SH-SY5Y (cell line): Measurements from ENCODE around the gene ZNF780B.

ENCODE experiments used
- GATA2 ChIP-seq: IDR thresholded peaks from 2 replicates; pipeline ENCODE4 v1.6.1; 2011; ENCODE audit warnings: mild to moderate bottlenecking, low read depth, low read length
- GATA3 ChIP-seq: IDR thresholded peaks from 2 replicates; pipeline ENCODE4 v1.6.1; 2011; ENCODE audit warnings: low read depth, mild to moderate bottlenecking, low read length, moderate library complexity

The ZNF780B gene

DNA sequence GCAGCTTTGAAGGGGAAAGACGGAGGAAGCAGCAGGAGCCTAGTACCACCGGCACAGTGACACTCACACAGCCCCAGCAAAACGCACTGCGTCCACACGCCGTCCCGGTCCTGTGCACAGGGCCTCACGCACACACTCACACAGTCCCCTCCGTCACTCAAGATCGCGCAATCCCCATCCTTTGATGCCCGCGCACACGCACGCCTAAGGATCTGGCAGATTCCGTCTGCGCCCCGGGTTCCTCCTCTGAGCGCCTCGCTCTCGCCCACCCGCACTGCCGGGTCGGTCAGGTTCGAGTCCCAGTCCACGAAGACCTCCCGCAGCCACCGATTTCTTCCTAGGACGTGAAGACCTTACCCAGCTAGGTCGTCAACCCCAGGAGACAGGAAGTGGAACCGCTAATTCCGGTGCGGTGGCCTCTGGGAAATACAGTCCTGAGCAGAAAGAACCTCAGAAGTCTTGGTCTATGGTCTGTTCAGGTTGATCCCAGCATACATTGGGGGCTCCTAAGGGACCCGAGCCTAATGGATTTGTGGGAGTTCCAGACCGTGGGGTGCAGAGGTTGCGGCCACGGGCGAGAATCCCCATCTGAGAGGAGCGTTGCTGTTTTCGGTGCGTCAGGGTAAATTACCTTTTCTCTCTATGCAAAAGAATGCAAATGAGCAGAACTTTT lies at the start of gene ZNF780B:
TSS of gene ZNF780B (minus strand) at position 400 of the 673 bp plus-strand sequence. CDS start 5,899 bp downstream, outside the sequence.
- TF ChIP-seq GATA2 (no peak), GATA3 (no peak)

DNA sequence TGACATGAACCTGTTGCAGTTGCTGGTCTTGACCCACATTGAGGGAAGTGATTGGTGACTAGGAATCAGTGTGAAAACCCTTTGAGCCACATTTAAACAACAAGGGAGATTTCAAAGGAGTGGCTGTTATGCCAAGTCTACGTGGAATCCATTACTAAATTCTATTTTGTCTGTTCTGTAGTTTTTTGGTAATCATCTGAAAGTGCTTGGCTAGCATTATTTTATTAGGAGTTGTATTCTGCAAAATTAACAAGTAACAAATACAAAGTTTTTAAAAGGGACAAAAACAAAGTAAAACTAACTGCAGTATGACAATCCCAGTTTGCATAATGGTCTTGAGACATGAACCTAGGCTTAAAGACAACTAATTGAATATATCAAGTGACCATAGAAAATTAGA lies 48.7 kb upstream of the ZNF780B start:
- no peak for TF ChIP-seq GATA2

DNA sequence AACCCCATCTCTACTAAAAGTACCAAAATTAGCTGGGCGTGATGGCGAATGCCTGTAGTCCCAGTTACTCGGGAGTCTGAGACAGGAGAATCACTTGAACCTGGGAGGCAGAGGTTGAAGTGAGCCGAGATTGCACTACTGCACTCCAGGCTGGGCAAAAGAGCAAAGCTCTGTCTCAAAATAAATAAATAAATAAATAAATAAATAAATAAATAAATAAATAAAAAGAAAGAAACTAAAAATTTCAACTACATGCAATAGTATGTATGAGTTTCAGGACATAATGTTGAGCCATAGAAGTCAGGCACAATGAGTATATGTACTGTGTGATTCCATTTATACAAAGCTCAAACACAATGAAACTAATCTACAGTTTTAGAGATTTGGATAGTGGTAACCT lies 47.6 kb upstream of the ZNF780B start:
- TF ChIP-seq GATA2 = no peak
- TF ChIP-seq GATA3 = no peak

DNA sequence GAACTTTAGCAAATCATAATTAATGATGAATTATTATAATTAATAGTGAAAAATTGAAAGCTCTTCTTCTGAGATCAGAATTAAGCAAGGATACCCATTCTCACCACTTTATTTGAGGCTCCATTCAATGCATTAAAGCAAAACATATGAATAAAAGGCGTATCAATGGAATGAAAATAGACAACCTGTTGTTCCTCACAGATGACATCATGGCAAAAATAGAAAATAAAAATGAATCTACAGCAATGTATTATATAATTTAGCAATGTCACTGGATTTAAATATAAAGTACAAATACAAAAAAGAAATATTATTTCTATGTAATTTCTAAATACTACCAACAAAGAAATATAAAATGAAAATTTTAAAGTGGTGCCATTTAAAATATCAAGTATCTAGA lies 45.8 kb upstream of the ZNF780B start:
- no peak for TF ChIP-seq GATA2
- no peak for TF ChIP-seq GATA3

DNA sequence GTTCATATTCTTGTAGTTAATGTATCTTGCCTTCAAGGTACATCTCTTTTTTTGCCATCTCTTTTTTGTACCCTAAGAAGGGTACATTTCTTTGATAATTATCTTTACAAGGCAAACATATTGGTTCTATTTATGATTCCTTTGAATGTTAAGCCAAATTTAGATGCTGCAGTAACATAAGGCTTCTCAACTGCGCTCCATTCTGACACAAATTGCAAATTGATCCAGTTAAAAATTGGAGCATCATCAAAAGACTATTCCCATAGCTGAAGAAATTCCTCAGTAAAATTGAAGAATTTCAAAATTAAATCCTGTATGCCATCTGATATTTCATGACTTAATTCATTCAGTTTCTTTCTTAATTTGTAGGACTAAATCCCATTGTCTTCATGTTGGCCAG lies 37.4 kb upstream of the ZNF780B start:
- TF ChIP-seq GATA2 = no peak
- no peak for TF ChIP-seq GATA3

DNA sequence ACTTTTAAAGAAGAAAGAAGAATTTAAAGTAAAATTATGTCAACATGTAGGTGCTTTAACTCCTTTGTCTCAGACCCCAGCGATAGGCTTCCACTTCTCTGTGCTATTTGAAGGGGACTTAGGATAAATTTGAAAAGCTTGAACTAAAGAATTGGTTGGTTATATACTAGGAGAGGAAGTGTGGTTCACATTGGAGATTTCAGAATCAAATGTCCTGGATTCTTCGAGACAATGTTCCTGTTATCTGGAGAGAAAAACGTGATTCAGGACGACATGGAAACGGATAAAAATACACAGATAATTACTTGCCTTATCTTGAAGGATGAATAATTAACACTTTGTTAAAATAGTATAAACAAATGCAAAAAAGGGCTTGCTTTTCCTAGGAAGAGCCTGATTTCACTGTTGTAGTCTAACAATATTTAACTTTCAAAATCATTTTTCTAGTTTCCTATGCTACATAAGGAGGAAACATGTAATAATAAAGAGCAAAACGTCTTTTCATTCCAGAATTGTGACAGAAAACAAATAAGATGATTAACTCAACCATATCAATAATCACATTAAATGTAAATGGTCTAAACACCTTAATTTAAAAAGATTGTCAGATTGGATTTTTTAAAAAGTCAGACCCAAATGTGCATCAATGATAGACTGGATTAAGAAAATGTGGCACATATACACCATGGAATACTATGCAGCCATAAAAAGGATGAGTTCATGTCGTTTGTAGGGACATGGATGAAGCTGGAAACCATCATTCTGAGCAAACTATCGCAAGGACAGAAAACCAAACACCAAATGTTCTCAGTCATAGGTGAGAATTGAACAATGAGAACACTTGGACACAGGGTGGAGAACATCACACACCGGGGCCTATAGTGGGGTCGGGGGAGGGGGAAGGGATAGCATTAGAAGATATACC lies 35.4 kb upstream of the ZNF780B start:
- TF ChIP-seq GATA3 (no peak), GATA2 (no peak)

DNA sequence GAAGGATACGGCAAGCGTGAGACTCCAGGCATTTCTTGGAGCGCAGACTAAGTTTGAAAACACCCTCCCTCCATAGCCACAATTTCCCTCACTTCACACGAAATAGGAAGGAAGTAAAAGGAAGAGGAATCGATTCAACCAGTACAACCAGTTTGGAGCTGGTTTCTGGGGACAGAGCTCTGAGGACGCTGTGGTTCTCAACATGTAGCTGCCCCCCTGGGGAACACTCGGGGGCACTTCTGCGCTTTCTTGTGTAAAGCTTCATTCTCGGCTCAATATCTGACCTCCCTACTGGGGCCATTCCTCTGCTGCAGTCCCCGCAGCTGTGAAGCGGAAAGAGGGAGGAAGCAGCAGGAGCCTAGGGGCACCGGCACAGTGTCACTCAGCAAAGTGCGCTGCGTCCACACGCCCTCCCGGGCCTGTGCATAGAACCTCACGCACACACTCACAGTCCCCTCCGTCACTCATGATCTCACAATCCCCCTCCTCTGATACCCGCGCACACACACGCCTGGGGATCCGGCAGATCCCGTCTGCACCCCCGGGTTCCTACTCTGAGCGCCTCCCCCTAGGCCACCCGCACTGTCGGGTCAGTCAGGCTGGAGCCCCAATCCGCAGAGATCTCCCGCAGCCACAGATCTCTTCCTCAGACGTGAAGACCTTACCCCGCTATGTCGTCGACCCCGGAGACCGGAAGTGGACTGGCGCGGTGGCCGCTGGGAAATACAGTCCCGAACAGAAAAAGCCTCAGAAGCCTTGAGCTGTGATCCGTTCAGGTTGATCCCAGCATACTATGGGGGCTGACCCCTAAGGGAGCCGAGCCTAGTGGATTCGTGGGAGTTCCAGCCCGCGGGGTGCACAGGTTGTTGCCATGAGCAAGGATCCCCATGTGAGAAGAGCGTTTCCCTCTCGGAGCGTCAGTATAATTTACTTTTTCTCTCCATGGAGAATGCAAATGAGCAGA lies 34.5 kb upstream of the ZNF780B start, which contains the start of gene ZNF780A:
TSS of gene ZNF780A (minus strand) at position 703 of the 964 bp plus-strand sequence. CDS start 6,190 bp downstream, outside the sequence.
- no peak for TF ChIP-seq GATA2

DNA sequence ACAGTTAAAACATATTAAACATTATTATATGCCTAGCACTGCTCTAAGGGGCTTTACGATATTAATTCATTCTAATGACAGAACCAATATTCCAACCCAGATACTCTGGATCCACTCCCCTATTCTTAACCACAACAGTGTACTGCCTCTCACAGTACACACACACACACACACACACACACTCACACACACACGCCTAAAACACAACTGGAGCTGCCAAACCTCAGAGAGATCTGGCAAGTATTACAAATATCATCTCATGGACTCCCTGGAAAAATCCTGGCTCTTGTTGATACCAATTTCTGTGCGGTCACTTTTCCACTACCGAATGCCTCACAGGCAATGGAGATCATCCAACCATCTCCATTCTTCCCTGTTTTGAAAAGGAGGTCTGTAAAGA lies 33.4 kb upstream of the ZNF780B start:
- TF ChIP-seq GATA2 (no peak), GATA3 (no peak)

DNA sequence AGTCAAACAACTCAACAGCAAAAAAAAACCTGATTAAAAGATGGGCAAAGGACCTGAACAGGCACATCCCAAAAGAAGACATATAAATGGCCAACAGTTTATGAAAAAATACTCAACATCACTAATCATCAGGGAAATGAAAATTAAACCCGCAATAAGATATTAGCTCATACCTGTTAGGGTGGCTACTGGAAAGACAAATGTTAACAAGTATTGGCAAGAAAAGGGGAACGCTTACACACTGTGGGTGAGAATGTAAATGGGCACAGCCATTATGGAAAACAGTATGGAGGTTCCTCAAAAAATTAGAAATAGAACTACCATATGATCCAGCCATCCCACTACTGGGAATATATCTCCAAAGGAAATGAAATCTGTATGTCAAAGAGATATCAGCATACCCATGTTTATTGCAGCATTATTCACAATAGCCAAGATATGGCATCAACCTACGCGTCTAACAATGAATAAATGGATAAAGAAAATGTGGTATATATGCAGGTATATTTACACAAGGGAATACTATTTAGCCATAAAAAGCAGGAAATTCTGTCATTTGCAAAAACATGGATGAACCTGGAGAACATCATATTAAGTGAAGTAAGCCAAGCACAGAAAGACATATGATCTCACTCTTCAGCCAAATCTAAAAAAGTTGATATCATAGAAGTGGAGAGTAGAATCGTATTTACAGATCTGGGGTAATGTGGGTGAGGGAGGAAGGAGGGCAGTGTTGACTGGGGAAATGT lies 32.4 kb upstream of the ZNF780B start:
- no peak for TF ChIP-seq GATA3
- no peak for TF ChIP-seq GATA2

DNA sequence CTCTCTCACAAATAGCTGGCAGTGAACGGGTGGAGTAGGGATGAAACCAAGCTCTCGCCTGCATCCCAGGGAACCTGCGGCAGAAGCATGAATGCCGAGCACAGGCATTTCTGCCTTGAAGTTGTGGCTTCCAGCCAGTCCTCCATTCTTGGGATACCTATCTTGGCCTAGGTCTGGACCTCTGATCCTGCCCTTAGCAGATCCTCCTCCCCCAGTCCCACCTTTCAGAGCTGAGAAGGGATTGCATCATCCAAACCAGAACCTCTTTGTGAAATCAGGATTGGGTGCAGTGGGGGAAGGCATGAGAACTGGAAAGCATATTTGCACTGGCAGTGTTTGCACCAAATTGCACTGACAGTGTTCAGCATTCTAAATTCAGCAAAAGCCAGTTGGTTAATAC lies 28.9 kb upstream of the ZNF780B start:
- no peak for TF ChIP-seq GATA3
- TF ChIP-seq GATA2 = no peak

DNA sequence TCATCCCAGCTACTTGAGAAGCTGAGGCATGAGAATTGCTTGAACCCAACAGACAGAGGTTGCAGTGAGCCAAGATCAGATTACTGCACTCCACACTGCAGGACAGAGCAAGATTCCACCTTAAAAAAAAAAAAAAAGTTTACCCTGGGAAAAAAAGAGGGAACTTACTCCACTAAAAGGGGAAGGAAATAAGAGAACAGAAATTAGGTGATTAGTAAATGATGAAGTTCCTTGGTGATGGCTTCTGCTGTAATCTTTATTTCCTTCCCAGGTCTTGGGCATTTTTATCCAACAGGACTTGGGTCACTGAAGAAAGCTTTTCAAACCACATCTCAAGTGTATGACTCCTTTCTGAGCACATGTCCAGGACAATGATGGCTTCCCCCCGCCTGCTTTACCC lies 25.4 kb upstream of the ZNF780B start:
- TF ChIP-seq GATA2 (no peak), GATA3 (no peak)

DNA sequence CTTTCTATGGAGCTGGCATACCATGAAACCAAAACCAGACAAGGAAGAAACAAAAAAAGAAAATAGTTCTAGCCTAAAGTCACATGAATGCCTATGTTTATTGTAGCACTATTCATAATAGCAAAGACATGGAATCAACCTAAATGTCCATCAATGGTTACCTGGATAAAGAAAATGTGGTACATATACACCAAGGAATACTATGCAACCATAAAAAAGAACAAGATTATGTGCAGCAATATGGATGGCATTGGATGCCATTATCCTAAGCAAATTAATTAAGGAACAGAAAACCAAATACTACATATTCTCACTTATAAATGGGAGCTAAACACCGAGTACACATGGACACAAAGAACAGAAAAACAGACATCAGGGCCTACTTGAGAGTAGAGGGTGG lies 24.3 kb upstream of the ZNF780B start:
- TF ChIP-seq GATA2 = no peak

DNA sequence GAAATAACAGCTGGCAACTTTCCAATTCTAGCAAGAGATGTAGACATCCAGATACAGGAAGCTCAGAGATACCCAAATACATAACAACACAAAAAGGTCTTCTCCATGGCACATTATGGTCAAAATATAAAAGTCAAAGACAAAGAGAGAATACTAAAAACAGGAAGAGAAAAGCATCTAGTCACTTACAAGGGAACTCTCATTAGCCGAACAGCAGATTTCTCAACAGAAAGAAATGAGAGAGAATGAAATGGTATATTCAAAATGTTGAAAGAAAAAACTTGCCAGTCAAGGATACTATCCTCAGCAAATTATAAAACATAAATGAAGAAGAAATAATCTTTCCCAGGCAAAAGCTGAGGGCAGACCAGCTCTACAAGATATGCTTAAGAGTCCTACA lies 22.3 kb upstream of the ZNF780B start:
- TF ChIP-seq GATA3 (no peak), GATA2 (no peak)
